ENCODE measurements around the gene SHISA8.
"Not testable (repeated sequence)": the region's sequence is repeated elsewhere in the genome, so short reads cannot be mapped to it uniquely, and the experiment has no call there.

The SHISA8 gene

DNA sequence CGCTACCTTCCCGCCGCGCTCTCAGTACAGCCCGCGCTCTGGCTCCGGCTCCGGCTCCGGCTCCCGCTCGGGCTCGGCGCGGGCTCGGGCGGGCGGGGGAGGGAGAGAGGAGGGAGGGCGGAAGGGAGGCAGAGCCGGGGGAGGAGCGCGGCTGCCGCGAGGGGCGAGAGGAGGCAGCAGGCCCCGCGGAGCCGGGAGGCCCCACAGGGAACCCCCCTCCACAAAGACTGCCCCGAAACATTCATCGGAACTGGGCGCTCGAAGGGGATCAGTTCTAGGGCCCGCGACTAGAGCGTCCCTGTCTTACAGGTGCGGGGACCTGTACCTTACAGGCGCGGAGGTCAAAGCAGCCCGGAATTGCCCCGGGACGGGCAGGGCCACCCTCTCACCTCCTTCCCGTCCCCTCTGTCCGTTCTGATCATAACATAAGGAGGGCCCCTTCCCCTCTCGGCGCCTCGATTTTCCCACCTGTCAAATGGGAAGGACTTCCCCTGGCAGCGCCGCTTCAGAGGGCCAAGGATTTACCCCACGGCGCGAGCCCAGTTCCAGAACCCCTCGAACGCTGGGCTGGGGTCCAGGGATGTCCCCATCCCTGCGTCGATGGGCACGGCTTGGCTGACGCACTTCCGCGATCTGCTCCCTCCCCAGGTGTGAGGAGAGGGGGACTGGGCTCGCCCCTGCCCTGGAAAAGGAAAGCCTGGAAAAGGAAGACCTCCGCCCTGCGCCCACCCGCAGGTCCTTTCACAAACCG is at the start of gene SHISA8:
Gene SHISA8, minus strand, starts transcription at position 40 of the 751 bp plus-strand sequence. CDS start 407 bp downstream, outside the sequence.
- Histone ChIP-seq H3K27ac (ENCODE audit: low read depth, low read length) (no peak within 1 kb of the TSS), H3K9ac (ENCODE audit: low read length) (peak within 1 kb of the TSS; percentile 21), H3K36me3 (ENCODE audit: control insufficient read depth, insufficient read depth, low read length) (no peaks in the 10 kb centered on the region), H3K4me3 (ENCODE audit: low read length) (peak within 1 kb of the TSS; percentile 51), H3K27me3 (ENCODE audit: control insufficient read depth, insufficient read depth, low read length) (peaks cover 45% of the 10 kb centered on the region), H3K4me1 (ENCODE audit: control insufficient read depth, insufficient read depth, low read length) (peaks cover 3% of the 10 kb centered on the region)

GRCh38 chr22:41964112-41964491 is 49.2 kb upstream of the SHISA8 start:
- Histone ChIP-seq H3K27me3 (ENCODE audit: control insufficient read depth, insufficient read depth, low read length) (no peaks in the 10 kb centered on the region), H3K4me3 (ENCODE audit: low read length) (no peak overlapping the region), H3K36me3 (ENCODE audit: control insufficient read depth, insufficient read depth, low read length) (no peaks in the 10 kb centered on the region), H3K9ac (ENCODE audit: low read length) (no peak overlapping the region), H3K4me1 (ENCODE audit: control insufficient read depth, insufficient read depth, low read length) (no peaks in the 10 kb centered on the region), H3K27ac (ENCODE audit: low read depth, low read length) (no peak overlapping the region)

- H3K4me3 ChIP-seq (ENCODE audit: low read length): no peak overlapping the region
- no peaks in the 10 kb centered on the region for H3K36me3 ChIP-seq (ENCODE audit: control insufficient read depth, insufficient read depth, low read length)
- H3K4me1 ChIP-seq (ENCODE audit: control insufficient read depth, insufficient read depth, low read length): no peaks in the 10 kb centered on the region
- no peak overlapping the region for H3K27ac ChIP-seq (ENCODE audit: low read depth, low read length)
- H3K9ac ChIP-seq (ENCODE audit: low read length): no peak overlapping the region
- no peaks in the 10 kb centered on the region for H3K27me3 ChIP-seq (ENCODE audit: control insufficient read depth, insufficient read depth, low read length)
Measured at GRCh38 chr22:41963453-41964111, 48.7 kb upstream of the SHISA8 start.

DNA sequence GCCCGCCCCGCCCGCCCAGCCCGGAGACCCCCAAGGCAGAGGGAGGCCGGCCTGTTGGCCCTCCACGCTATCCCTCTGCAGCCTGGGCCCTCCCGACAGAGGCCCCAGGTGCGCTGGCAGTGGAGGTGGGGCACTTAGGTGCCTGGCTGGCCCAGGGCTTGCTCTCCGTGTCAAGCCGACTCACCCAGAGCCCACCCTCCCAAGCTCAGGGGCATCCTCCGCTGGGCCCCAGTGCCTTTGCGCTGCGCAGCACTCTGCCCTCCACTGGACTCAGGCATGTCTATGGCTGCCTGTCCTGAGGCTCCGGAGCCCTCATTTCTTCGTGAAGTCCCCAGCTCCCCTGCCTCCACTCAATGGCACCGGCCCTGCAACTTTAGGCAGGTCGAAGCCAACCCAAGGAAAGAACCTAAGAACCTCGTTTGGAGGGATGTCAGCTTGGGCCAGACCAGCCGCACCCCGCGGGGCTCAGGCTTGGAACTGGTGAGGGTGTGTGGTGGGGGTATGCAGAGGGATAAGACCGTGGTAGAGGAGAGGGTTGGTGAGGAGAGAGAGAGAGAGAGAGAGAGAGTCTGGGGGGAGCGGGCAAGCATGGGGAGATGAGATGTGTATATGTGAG is 43.2 kb upstream of the SHISA8 start:
- no peak overlapping the region for H3K4me3 ChIP-seq (ENCODE audit: low read length)
- no peaks in the 10 kb centered on the region for H3K36me3 ChIP-seq (ENCODE audit: control insufficient read depth, insufficient read depth, low read length)
- no peaks in the 10 kb centered on the region for H3K4me1 ChIP-seq (ENCODE audit: control insufficient read depth, insufficient read depth, low read length)
- no peak overlapping the region for H3K9ac ChIP-seq (ENCODE audit: low read length)
- H3K27ac ChIP-seq (ENCODE audit: low read depth, low read length): no peak overlapping the region
- peaks cover 5% of the 10 kb centered on the region for H3K27me3 ChIP-seq (ENCODE audit: control insufficient read depth, insufficient read depth, low read length)

DNA sequence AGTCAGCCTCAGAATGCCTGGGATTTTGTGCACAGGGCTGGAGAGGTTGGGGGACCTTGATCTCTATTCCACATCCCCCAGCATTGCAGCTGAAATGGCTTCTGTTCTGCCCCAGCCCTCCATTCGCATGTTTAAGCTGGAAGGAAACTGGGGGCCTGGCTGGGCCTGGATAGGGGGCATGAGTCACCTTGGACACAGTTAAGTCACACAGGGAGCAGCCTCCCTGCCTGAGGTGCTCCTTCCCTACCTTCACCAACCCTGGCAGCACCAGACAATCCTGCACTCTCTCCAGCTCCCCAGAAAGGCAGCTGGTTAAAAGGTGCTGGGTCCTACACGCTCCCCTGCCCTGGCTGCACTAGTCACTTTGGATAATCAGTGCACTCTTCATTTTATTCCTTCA is 37.8 kb upstream of the SHISA8 start:
- no peak overlapping the region for H3K9ac ChIP-seq (ENCODE audit: low read length)

GRCh38 chr22:41951898-41952474 is 37.1 kb upstream of the SHISA8 start, which contains the start of gene SMIM45:
TSS of gene SMIM45 (plus strand) at chr22:41952150.
- no peak within 1 kb of the TSS for H3K27ac ChIP-seq (ENCODE audit: low read depth, low read length)

More for the DNA sequence above, 37.8 kb upstream of the SHISA8 start:
- Histone ChIP-seq H3K27ac (ENCODE audit: low read depth, low read length) (no peak overlapping the region), H3K4me1 (ENCODE audit: control insufficient read depth, insufficient read depth, low read length) (no peaks in the 10 kb centered on the region), H3K4me3 (ENCODE audit: low read length) (no peak overlapping the region), H3K36me3 (ENCODE audit: control insufficient read depth, insufficient read depth, low read length) (no peaks in the 10 kb centered on the region), H3K27me3 (ENCODE audit: control insufficient read depth, insufficient read depth, low read length) (no peaks in the 10 kb centered on the region)

DNA sequence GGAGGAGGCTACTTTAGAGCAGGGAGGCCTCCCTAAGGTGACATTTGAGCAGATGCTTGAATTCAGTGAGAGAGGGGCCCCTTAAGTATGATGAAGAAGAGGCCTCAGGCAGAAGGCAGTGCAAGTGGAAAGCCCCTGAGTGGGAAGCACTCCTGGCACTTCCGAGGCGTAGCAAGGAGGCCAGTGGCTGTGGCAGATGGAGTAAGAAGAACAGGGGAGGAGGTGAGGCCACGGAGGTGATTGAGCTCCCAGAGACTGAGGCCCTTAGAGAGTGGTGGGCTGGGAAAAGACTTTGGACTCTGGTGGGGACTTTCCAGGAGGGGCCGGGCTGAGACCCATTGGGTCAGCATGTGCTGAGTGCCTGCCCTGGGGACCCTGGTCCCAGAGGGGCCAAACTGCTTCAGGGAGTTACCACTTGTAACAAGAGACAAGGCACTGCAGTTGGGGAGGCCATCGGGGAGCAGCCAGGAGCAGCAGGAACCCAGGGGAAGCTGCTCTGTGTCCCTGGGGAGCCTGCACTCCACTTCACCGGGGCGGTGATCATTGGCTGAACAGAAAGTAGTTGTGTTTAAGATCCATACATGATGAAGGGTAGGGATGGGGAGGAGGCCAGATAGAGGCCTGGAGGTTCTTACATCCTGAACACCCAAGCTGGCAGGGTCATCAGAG is 34.6 kb upstream of the SHISA8 start:
- Histone ChIP-seq H3K4me3 (ENCODE audit: low read length) (no peak overlapping the region), H3K27me3 (ENCODE audit: control insufficient read depth, insufficient read depth, low read length) (no peaks in the 10 kb centered on the region), H3K9ac (ENCODE audit: low read length) (no peak overlapping the region), H3K27ac (ENCODE audit: low read depth, low read length) (no peak overlapping the region), H3K36me3 (ENCODE audit: control insufficient read depth, insufficient read depth, low read length) (no peaks in the 10 kb centered on the region), H3K4me1 (ENCODE audit: control insufficient read depth, insufficient read depth, low read length) (peaks cover 5% of the 10 kb centered on the region)

More at GRCh38 chr22:41951898-41952474, 37.1 kb upstream of the SHISA8 start, which contains the start of gene SMIM45:
- Histone ChIP-seq H3K27me3 (ENCODE audit: control insufficient read depth, insufficient read depth, low read length) (no peaks in the 10 kb centered on the region), H3K4me3 (ENCODE audit: low read length) (no peak within 1 kb of the TSS), H3K36me3 (ENCODE audit: control insufficient read depth, insufficient read depth, low read length) (no peaks in the 10 kb centered on the region), H3K9ac (ENCODE audit: low read length) (no peak within 1 kb of the TSS), H3K4me1 (ENCODE audit: control insufficient read depth, insufficient read depth, low read length) (no peaks in the 10 kb centered on the region)

DNA sequence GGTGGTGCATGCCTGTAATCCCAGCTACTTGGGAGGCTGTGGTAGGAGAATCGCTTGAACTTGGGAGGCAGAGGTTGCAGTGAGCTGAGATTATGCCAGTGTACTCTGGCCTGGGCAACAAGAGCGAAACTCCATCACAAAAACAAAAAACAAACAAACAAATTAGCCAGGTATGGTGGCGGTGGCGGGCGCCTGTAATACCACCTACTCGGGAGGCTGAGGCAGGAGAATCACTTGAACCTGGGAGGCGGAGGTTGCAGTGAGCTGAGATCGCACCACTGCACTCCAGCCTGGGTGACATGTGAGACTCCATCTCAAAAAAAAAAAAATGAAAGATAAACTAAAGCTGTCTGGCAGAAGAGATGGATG is 34.0 kb upstream of the SHISA8 start:
- H3K27ac ChIP-seq (ENCODE audit: low read depth, low read length); H3K36me3 ChIP-seq (ENCODE audit: control insufficient read depth, insufficient read depth, low read length); H3K9ac ChIP-seq (ENCODE audit: low read length); H3K4me3 ChIP-seq (ENCODE audit: low read length); H3K27me3 ChIP-seq (ENCODE audit: control insufficient read depth, insufficient read depth, low read length); H3K4me1 ChIP-seq (ENCODE audit: control insufficient read depth, insufficient read depth, low read length): not testable (repeated sequence)

GRCh38 chr22:41948142-41948541 is 33.3 kb upstream of the SHISA8 start:
- Histone ChIP-seq H3K4me1 (ENCODE audit: control insufficient read depth, insufficient read depth, low read length) (peaks cover 5% of the 10 kb centered on the region), H3K9ac (ENCODE audit: low read length) (no peak overlapping the region), H3K4me3 (ENCODE audit: low read length) (no peak overlapping the region), H3K36me3 (ENCODE audit: control insufficient read depth, insufficient read depth, low read length) (no peaks in the 10 kb centered on the region), H3K27ac (ENCODE audit: low read depth, low read length) (no peak overlapping the region), H3K27me3 (ENCODE audit: control insufficient read depth, insufficient read depth, low read length) (no peaks in the 10 kb centered on the region)

DNA sequence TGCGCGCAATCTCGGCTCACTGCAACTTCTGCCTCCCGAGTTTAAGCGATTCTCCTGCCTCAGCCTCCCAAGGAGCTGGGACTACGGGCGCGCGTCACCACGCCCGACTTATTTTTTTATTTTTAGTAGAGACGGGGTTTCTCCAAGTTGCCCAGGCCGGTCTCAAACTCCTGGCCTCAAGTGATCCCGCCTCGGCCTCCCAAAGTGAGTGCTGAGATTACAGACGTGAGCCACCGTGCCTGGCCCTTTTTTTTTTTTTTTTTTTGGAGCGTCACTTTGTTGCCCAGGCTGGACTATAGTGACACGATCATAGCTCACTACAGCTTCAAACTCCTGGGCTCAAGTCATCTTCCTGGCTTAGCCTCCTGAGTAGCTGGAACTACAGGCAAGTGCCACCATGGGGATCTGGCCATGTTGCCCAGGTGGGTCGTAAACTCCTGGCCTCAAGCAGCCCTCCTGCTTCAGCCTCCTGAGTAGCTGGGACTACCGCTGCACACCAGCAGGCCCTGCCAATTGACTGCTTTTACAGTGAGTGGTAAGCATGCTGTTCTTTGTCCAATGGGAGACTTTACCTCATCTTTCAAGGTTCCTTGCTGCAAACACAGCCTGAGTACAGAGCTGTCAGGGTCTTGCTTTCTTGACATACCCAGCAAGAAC is 32.7 kb upstream of the SHISA8 start:
- Histone ChIP-seq H3K9ac (ENCODE audit: low read length) (no peak overlapping the region), H3K4me3 (ENCODE audit: low read length) (peak overlapping the region; percentile 80), H3K36me3 (ENCODE audit: control insufficient read depth, insufficient read depth, low read length) (no peaks in the 10 kb centered on the region), H3K27ac (ENCODE audit: low read depth, low read length) (no peak overlapping the region), H3K4me1 (ENCODE audit: control insufficient read depth, insufficient read depth, low read length) (peaks cover 5% of the 10 kb centered on the region), H3K27me3 (ENCODE audit: control insufficient read depth, insufficient read depth, low read length) (no peaks in the 10 kb centered on the region)

DNA sequence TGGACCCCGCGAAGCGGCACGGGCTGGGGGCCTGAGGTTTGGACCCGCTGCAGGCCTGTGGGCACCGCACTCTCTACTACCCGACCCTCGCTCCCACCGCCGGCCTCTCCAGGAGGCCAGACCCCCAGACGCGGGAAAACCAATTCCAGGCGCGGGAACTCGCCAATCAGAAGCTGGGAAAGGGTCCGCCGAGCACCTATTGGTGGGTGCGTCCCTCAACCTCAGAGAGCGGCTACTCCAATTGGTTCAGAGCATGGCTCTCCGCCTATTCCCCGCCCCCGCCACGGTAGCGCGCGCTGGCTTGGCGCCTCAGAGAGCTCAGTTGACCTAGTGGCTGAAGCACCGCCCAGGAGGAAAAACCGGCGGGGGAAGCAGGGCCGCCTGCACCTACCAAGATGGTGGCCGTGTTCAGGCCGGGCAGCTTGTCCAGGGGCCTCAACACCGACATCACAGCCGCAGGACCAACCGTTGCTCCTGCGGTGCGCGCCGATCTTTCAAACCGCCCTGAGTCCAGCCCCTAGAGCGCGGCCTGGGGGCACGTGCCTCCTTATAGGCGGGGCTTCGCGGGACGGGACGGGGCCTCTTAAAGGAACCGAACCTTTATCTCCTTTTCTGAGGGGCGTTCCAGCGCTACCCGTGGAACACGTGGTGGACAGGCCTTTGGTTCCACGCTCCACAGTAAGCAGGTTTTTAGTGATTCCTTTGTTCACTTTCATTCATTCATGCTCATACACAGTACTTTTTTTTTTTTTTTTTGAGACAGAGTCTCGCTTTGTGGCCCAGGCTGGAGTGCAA is 32.0 kb upstream of the SHISA8 start, which contains the start of gene CENPM:
Gene CENPM, minus strand, starts transcription at position 524 of the 795 bp plus-strand sequence. Its CDS starts 76 bp downstream, at position 448.
- Histone ChIP-seq H3K4me1 (ENCODE audit: control insufficient read depth, insufficient read depth, low read length) (peaks cover 5% of the 10 kb centered on the region), H3K4me3 (ENCODE audit: low read length) (peak within 1 kb of the TSS; percentile 80), H3K27ac (ENCODE audit: low read depth, low read length) (peak within 1 kb of the TSS; percentile 49), H3K27me3 (ENCODE audit: control insufficient read depth, insufficient read depth, low read length) (no peaks in the 10 kb centered on the region), H3K9ac (ENCODE audit: low read length) (no peak within 1 kb of the TSS), H3K36me3 (ENCODE audit: control insufficient read depth, insufficient read depth, low read length) (no peaks in the 10 kb centered on the region)

Data from rectal smooth muscle tissue (tissue), 1 donor.